ENCODE data around the gene BRD7. TPM values are rescaled to one million over a fixed set of nuclear protein-coding genes. Genes with fewer than 3 reads are reported as not detected.

Gene BRD7
- total RNA-seq, 1 donor from 2014 or later = 61.3 TPM

- Histone ChIP-seq H3K27me3 (ENCODE audit: control insufficient read depth, insufficient read depth, low read length) (no peaks in the 10 kb centered on the region), H3K4me3 (ENCODE audit: low read depth, low read length) (no peak overlapping the region)
- no peak for TF ChIP-seq CTCF (IDR thresholded peaks at IDR 0.05; ENCODE audit: insufficient read depth, low read length, poor library complexity, severe bottlenecking)
These were observed 96.0 kb downstream of the BRD7 start for GRCh38 chr16:50272687-50273381.

GRCh38 chr16:50272111-50272571 lies 96.6 kb downstream of the BRD7 start:
- Histone ChIP-seq H3K27me3 (ENCODE audit: control insufficient read depth, insufficient read depth, low read length) (no peaks in the 10 kb centered on the region), H3K4me3 (ENCODE audit: low read depth, low read length) (no peak overlapping the region), H3K36me3 (ENCODE audit: control insufficient read depth, insufficient read depth, low read length) (no peaks in the 10 kb centered on the region)
- no peak for TF ChIP-seq CTCF (IDR thresholded peaks at IDR 0.05; ENCODE audit: insufficient read depth, low read length, poor library complexity, severe bottlenecking)
- no peak for DNase-seq (ENCODE audit: low read depth)

More at GRCh38 chr16:50272687-50273381, 96.0 kb downstream of the BRD7 start:
- no peaks in the 10 kb centered on the region for H3K36me3 ChIP-seq (ENCODE audit: control insufficient read depth, insufficient read depth, low read length)
- no peak for DNase-seq (ENCODE audit: low read depth)

GRCh38 chr16:50271148-50272041 lies 97.4 kb downstream of the BRD7 start:
- TF ChIP-seq CTCF (IDR thresholded peaks at IDR 0.05; ENCODE audit: insufficient read depth, low read length, poor library complexity, severe bottlenecking) = no peak
- H3K36me3 ChIP-seq (ENCODE audit: control insufficient read depth, insufficient read depth, low read length) = no peaks in the 10 kb centered on the region
- no peak for DNase-seq (ENCODE audit: low read depth)
- H3K27me3 ChIP-seq (ENCODE audit: control insufficient read depth, insufficient read depth, low read length) = no peaks in the 10 kb centered on the region
- no peak overlapping the region for H3K4me3 ChIP-seq (ENCODE audit: low read depth, low read length)

- Histone ChIP-seq H3K4me3 (ENCODE audit: low read depth, low read length) (no peak overlapping the region), H3K27me3 (ENCODE audit: control insufficient read depth, insufficient read depth, low read length) (no peaks in the 10 kb centered on the region), H3K36me3 (ENCODE audit: control insufficient read depth, insufficient read depth, low read length) (no peaks in the 10 kb centered on the region)
- no peak for DNase-seq (ENCODE audit: low read depth)
- TF ChIP-seq CTCF (IDR thresholded peaks at IDR 0.05; ENCODE audit: insufficient read depth, low read length, poor library complexity, severe bottlenecking) = no peak
These were observed 98.2 kb downstream of the BRD7 start for GRCh38 chr16:50270510-50271147.

- H3K36me3 ChIP-seq (ENCODE audit: control insufficient read depth, insufficient read depth, low read length) = no peaks in the 10 kb centered on the region
- TF ChIP-seq CTCF (IDR thresholded peaks at IDR 0.05; ENCODE audit: insufficient read depth, low read length, poor library complexity, severe bottlenecking) = no peak
- no peak for DNase-seq (ENCODE audit: low read depth)
- H3K4me3 ChIP-seq (ENCODE audit: low read depth, low read length) = no peak overlapping the region
- H3K27me3 ChIP-seq (ENCODE audit: control insufficient read depth, insufficient read depth, low read length) = no peaks in the 10 kb centered on the region
These were observed 98.8 kb downstream of the BRD7 start for GRCh38 chr16:50269769-50270509.

All from kidney epithelial cell (primary cell).